Measurements from ENCODE around the gene GNPTAB. TPM values are rescaled to one million over a fixed set of nuclear protein-coding genes. Genes with fewer than 3 reads are reported as not detected.

GNPTAB gene
- total RNA-seq, 2 donors from 2014 or later, result 24.0 to 28.3 TPM

GRCh38 chr12:101779200-101779599 is 51.6 kb downstream of the GNPTAB start:
- Histone ChIP-seq H3K27me3 (replicated peaks; ENCODE audit: insufficient read depth) (no peaks in the 10 kb centered on the region), H3K4me3 (no peak overlapping the region), H3K27ac (no peak overlapping the region), H3K36me3 (peaks cover 5% of the 10 kb centered on the region), H3K9me3 (no peaks in the 10 kb centered on the region), H3K4me1 (ENCODE audit: control insufficient read depth in 1 of 2, low read depth in 2 of 2) (no peaks in the 10 kb centered on the region)
- DNase-seq (ENCODE audit: low spot score) (no peak), ATAC-seq (ENCODE audit: insufficient number of reproducible peaks, low FRiP score, low read depth) (no peak)
- TF ChIP-seq CTCF (IDR thresholded peaks at IDR 0.05), result no peak

GRCh38 chr12:101777978-101778377 is 52.8 kb downstream of the GNPTAB start:
- TF ChIP-seq CTCF (IDR thresholded peaks at IDR 0.05), result no peak
- Histone ChIP-seq H3K4me1 (ENCODE audit: control insufficient read depth in 1 of 2, low read depth in 2 of 2) (no peaks in the 10 kb centered on the region), H3K27me3 (replicated peaks; ENCODE audit: insufficient read depth) (no peaks in the 10 kb centered on the region), H3K9me3 (no peaks in the 10 kb centered on the region), H3K4me3 (no peak overlapping the region), H3K36me3 (peaks cover 5% of the 10 kb centered on the region), H3K27ac (no peak overlapping the region)
- no peak for DNase-seq (ENCODE audit: low spot score)
- ATAC-seq (ENCODE audit: insufficient number of reproducible peaks, low FRiP score, low read depth), result no peak

- no peaks in the 10 kb centered on the region for H3K27me3 ChIP-seq (replicated peaks; ENCODE audit: insufficient read depth)
- DNase-seq (ENCODE audit: low spot score) (no peak), ATAC-seq (ENCODE audit: insufficient number of reproducible peaks, low FRiP score, low read depth) (no peak)
- H3K4me3 ChIP-seq, result no peak overlapping the region
- TF ChIP-seq CTCF (IDR thresholded peaks at IDR 0.05), result no peak
- peak overlapping the region in 1 of 2 donors; percentile 28 for H3K27ac ChIP-seq
- no peaks in the 10 kb centered on the region for H3K9me3 ChIP-seq
- no peaks in the 10 kb centered on the region for H3K4me1 ChIP-seq (ENCODE audit: control insufficient read depth in 1 of 2, low read depth in 2 of 2)
- peaks cover 5% of the 10 kb centered on the region for H3K36me3 ChIP-seq
These were observed 53.3 kb downstream of the GNPTAB start for GRCh38 chr12:101777485-101777884.

- DNase-seq (ENCODE audit: low spot score) (no peak), ATAC-seq (ENCODE audit: insufficient number of reproducible peaks, low FRiP score, low read depth) (no peak)
- Histone ChIP-seq H3K36me3 (peaks cover 6% of the 10 kb centered on the region), H3K27me3 (replicated peaks; ENCODE audit: insufficient read depth) (no peaks in the 10 kb centered on the region), H3K27ac (no peak overlapping the region), H3K4me3 (no peak overlapping the region), H3K9me3 (no peaks in the 10 kb centered on the region), H3K4me1 (ENCODE audit: control insufficient read depth in 1 of 2, low read depth in 2 of 2) (no peaks in the 10 kb centered on the region)
- no peak for TF ChIP-seq CTCF (IDR thresholded peaks at IDR 0.05)
These were observed 54.9 kb downstream of the GNPTAB start for GRCh38 chr12:101775816-101776215.

- H3K27ac ChIP-seq, result no peak overlapping the region
- DNase-seq (ENCODE audit: low spot score), result no peak
- H3K4me3 ChIP-seq, result no peak overlapping the region
- ATAC-seq (ENCODE audit: insufficient number of reproducible peaks, low FRiP score, low read depth), result peak; percentile 40
- H3K36me3 ChIP-seq, result peaks cover 9% of the 10 kb centered on the region
- peak; percentile 94 for TF ChIP-seq CTCF (IDR thresholded peaks at IDR 0.05)
- H3K27me3 ChIP-seq (replicated peaks; ENCODE audit: insufficient read depth), result no peaks in the 10 kb centered on the region
- no peaks in the 10 kb centered on the region for H3K4me1 ChIP-seq (ENCODE audit: control insufficient read depth in 1 of 2, low read depth in 2 of 2)
- H3K9me3 ChIP-seq, result no peaks in the 10 kb centered on the region
These were observed 57.1 kb downstream of the GNPTAB start for GRCh38 chr12:101773650-101774162.
